Islet precursor cell (in vitro differentiated cells): ENCODE data around the gene IL1RAPL2.
"Not testable (repeated sequence)": the region's sequence is repeated elsewhere in the genome, so short reads cannot be mapped to it uniquely, and the experiment has no call there.

Experiments used
- DNase-seq: peaks from one replicate; pipeline ENCODE4 v3.0.0-alpha.2; 2018

Gene IL1RAPL2

DNA sequence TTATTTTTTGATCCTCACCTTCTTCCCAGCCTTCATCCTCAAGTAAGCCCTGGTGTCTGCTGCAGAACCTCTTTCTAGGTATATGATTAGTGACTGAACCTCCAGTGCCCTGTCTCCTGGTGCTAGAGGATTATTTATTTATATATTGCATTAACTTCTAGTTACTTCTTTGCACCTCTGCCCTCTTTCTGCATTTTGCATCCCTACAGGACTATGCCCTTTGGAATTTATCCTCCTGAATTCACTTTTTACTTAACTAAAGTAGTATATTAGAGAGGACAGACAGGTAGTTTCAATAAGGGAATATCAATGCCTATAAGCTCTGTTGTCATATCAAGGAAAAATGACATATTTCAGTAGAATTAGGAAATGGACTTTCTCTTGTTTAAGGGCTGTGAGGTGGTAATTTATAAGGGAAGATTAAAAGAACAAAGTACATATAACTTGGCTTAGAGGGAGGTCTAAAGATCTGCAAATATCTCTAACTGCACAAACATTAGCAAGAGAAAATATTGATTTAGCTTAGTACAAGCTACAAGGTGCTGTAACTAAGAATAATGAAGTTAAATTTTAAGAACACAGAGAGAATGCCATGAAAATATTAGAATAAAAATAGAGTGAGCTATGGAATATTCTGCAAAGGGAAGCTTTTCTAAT is 472.8 kb downstream of the IL1RAPL2 start:
- DNase-seq: no peak

GRCh38 chrX:105050921-105051320 is 484.9 kb downstream of the IL1RAPL2 start:
- DNase-seq: no peak

- DNase-seq: no peak
These were observed 485.4 kb downstream of the IL1RAPL2 start for GRCh38 chrX:105051364-105051763.

DNA sequence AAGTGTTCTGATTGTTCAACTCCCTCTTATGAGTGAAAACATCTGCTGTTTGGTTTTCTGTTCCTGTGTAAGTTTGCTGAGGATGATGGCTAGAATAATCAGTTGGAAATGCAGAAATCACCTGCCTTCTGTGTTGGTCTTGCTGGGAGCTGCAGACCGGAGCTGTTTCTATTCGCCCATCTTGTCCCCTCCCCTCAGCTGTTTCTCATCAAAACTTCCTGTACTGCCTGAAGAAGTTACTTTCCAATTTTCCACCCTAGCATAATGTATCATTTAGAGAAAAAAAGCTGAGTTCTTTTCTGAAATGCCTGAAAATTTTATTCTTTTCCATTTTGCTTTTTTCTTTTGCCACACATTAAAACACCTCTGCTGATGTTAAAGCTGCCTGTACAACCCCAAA is 486.9 kb downstream of the IL1RAPL2 start:
- DNase-seq: no peak

- DNase-seq: peak; percentile 53
These were observed 497.7 kb downstream of the IL1RAPL2 start for GRCh38 chrX:105063743-105064142.

GRCh38 chrX:105098201-105098600 is 532.2 kb downstream of the IL1RAPL2 start:
- DNase-seq: no peak

DNA sequence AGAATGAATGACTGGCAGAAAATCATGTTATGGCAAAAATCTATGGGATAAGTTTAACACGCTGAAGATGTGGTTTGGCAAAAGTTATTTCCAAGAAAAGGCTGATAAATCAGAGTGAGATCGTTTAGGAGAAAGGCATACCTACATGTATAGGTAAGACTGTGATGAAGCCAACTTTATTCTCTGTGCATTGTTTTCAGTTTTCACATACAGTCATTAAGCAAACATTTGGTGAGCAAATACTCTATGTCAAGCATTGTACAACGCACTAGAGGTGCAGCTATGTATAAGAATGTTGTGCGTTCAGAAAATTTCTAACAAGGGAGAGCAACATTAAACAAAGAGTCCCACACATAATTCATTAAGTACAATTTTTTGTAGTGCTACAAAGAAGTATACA is 532.8 kb downstream of the IL1RAPL2 start:
- DNase-seq: no peak

GRCh38 chrX:105101378-105101777 is 535.4 kb downstream of the IL1RAPL2 start:
- DNase-seq: no peak

DNA sequence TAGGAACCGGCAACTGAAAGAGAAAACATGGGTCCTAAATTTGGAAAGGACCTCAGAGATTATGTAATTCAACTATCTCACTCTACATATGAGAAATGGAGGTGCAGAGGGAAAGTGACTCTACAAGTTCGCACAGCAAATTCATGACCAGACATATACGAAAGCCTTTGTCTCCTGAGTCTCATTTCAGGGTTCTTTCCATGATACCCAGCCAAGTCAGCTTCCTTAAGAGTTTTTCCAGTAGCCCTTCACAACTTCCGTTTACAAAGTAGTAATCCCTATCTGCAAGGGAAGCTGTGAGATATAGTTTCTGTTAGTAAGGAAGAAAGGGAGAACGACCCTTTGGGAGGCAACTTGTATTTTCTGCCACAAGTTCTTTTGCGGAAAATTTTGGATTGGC is 543.9 kb downstream of the IL1RAPL2 start:
- no peak for DNase-seq

GRCh38 chrX:105114554-105115130 is 548.6 kb downstream of the IL1RAPL2 start:
- no peak for DNase-seq

GRCh38 chrX:105115596-105116320 is 549.8 kb downstream of the IL1RAPL2 start:
- DNase-seq: not testable (repeated sequence)

DNA sequence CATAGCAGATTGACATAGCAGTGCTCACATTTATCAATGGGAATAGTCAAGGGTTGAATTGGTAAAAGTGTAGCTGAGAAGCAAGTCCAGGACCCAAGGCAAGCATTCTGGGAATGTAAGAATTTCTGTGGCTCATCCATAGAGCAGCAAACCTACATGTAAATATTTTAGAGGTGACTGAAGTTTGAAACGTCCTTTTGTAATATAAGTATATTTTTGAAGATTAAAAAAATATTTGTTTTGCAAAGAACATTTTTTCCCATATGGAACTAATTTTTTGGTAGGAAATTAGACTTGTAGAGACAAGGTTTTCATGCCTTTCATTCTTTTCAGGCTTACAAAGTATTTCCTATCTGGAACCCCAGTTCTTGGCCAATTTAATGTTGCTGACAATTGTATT is 550.5 kb downstream of the IL1RAPL2 start:
- no peak for DNase-seq

DNA sequence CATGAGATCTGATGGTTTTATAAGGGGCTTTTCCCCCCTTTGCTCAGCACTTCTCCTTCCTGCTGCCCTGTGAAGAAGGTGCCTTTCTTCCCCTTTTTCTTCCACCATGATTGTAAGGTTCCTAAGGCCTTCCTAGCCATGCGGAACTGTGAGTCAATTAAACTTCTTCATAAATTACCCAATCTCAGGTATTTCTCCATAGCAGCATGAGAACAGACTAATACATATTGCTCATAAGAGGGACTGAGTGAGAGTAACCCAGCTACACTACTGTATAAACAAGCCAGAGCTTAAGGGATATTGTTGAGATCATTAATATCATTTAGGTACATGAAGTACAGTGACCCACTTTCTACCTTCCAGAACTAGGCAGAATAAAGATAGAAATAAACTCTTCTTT is 551.6 kb downstream of the IL1RAPL2 start:
- no peak for DNase-seq

- DNase-seq: no peak
These were observed 554.5 kb downstream of the IL1RAPL2 start for GRCh38 chrX:105120463-105120862.

- DNase-seq: no peak
These were observed 555.2 kb downstream of the IL1RAPL2 start for GRCh38 chrX:105121186-105121585.

- DNase-seq: no peak
These were observed 560.2 kb downstream of the IL1RAPL2 start for GRCh38 chrX:105126201-105126600.

- DNase-seq: no peak
These were observed 568.3 kb downstream of the IL1RAPL2 start for GRCh38 chrX:105134273-105134672.

- no peak for DNase-seq
These were observed 570.8 kb downstream of the IL1RAPL2 start for GRCh38 chrX:105136786-105137185.

GRCh38 chrX:105150036-105150435 is 584.0 kb downstream of the IL1RAPL2 start:
- no peak for DNase-seq

DNA sequence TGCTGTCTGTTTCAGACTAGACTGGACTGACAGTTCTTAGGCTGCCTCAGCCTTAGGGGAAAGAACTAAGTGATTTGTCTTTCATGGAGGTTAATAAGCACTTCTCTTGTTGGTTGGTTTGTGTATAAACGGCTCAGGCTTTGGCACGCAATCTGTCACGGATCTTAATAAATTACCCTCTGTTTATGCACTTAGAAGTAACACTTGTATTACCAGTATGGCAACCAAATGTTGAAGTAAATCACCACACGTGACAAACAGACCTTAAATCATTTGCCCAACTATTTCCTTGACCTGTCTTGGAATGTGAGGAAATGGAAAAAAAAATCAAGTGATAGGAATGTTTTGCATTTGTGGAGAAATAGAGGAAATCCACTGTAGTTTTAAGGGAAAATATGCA is 584.6 kb downstream of the IL1RAPL2 start:
- no peak for DNase-seq

DNA sequence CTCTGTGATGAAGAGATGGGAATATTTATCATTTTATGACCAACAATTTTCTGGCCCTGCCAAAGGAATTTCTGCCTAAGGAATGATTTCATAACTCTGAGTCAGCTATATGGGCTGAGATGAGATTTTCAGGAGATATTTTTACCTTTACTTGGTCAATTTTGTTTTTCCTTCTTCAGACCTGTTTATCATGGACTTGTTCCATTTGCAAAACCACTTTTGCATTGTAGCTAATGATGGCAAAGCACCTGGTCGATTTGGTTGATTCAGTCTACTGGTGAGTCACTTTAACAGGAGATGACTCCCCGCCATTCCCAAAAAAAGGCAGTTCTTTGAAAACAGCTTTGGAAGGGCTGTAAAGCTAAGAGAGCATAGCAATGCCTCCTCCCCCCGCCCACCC is 601.2 kb downstream of the IL1RAPL2 start:
- no peak for DNase-seq

DNA sequence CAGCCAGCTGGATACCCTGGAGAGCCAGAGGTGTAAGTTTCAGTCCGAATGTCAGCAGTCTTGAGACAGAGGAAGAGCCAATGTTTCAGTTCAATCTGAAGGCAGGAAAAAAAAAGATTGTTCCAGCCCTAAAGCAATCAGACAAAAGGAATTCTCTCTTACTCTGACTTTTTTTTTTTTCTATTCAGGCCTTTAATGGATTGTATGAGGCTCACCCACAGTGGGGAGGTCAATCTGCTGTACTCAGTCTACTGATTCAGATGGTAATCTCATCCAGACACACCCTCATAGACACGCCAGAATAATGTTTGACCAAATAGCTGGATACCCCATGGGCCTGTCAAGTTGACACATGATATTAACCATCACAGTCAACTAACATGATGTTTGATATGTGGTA is 602.6 kb downstream of the IL1RAPL2 start:
- DNase-seq: no peak

GRCh38 chrX:105173071-105173470 is 607.1 kb downstream of the IL1RAPL2 start:
- DNase-seq: no peak

DNA sequence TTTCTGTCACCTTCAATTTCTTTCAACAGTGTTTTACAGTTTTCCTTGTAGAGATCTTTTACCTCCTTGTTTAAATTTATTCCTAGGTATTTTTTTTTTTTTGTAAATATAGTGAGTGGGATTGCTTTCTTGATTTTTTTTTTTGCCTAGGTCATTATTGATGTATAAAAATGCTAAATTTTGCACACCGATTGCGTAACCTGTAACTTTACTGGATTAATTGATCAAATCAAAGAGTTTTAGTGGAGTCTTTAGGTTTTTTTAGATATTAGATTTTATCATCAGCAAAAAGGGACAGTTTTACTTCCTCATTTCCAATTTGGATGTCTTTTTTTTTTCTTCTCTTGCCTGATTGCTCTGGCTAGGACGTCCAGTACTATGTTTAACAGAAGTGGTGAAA is 613.6 kb downstream of the IL1RAPL2 start:
- DNase-seq: no peak
